ENCODE measurements around the gene CAMK2D.
A peak's percentile ranks its signal among the peaks of the same experiment; 100 is the strongest.

CAMK2D gene

GRCh38 chr4:113761620-113762185, at the start of gene CAMK2D:
CAMK2D (minus strand) TSS chr4:113761738; CDS start chr4:113761068, 670 bp downstream.
- TF ChIP-seq OSR1 (CRISPR knock-in tag; IDR thresholded peaks at IDR 0.05) (no peak), ZNF565 (CRISPR knock-in tag; conservative IDR thresholded peaks at IDR 0.05; ENCODE audit: low read depth) (no peak), GLIS3 (CRISPR knock-in tag; IDR thresholded peaks at IDR 0.05) (no peak), ISL1 (CRISPR knock-in tag; IDR thresholded peaks at IDR 0.05) (no peak), PATZ1 (CRISPR knock-in tag; IDR thresholded peaks at IDR 0.05; ENCODE audit: borderline replicate concordance) (peak; percentile 89), ARNTL (CRISPR knock-in tag; IDR thresholded peaks at IDR 0.05; ENCODE audit: borderline replicate concordance, low read depth) (no peak), PPARA (CRISPR knock-in tag; IDR thresholded peaks at IDR 0.05; ENCODE audit: borderline replicate concordance) (no peak), ZNF8 (CRISPR knock-in tag; IDR thresholded peaks at IDR 0.05) (no peak), ZNF70 (CRISPR knock-in tag; IDR thresholded peaks at IDR 0.05) (peak; percentile 6; the same call in 1 of the 2 replicates), ZFP3 (CRISPR knock-in tag; IDR thresholded peaks at IDR 0.05) (no peak)
- TF ChIP-seq, protein P1, sequence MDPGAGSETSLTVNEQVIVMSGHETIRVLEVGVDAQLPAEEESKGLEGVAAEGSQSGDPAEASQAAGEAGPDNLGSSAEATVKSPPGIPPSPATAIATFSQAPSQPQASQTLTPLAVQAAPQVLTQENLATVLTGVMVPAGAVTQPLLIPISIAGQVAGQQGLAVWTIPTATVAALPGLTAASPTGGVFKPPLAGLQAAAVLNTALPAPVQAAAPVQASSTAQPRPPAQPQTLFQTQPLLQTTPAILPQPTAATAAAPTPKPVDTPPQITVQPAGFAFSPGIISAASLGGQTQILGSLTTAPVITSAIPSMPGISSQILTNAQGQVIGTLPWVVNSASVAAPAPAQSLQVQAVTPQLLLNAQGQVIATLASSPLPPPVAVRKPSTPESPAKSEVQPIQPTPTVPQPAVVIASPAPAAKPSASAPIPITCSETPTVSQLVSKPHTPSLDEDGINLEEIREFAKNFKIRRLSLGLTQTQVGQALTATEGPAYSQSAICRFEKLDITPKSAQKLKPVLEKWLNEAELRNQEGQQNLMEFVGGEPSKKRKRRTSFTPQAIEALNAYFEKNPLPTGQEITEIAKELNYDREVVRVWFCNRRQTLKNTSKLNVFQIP (CRISPR knock-in tag; IDR thresholded peaks at IDR 0.05; ENCODE audit: borderline replicate concordance, low read depth) = no peak
- TF ChIP-seq, protein P2, sequence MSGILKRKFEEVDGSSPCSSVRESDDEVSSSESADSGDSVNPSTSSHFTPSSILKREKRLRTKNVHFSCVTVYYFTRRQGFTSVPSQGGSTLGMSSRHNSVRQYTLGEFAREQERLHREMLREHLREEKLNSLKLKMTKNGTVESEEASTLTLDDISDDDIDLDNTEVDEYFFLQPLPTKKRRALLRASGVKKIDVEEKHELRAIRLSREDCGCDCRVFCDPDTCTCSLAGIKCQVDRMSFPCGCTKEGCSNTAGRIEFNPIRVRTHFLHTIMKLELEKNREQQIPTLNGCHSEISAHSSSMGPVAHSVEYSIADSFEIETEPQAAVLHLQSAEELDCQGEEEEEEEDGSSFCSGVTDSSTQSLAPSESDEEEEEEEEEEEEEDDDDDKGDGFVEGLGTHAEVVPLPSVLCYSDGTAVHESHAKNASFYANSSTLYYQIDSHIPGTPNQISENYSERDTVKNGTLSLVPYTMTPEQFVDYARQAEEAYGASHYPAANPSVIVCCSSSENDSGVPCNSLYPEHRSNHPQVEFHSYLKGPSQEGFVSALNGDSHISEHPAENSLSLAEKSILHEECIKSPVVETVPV (CRISPR knock-in tag; IDR thresholded peaks at IDR 0.05) = no peak
- TF ChIP-seq, protein P3, sequence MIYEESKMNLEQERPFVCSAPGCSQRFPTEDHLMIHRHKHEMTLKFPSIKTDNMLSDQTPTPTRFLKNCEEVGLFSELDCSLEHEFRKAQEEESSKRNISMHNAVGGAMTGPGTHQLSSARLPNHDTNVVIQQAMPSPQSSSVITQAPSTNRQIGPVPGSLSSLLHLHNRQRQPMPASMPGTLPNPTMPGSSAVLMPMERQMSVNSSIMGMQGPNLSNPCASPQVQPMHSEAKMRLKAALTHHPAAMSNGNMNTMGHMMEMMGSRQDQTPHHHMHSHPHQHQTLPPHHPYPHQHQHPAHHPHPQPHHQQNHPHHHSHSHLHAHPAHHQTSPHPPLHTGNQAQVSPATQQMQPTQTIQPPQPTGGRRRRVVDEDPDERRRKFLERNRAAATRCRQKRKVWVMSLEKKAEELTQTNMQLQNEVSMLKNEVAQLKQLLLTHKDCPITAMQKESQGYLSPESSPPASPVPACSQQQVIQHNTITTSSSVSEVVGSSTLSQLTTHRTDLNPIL (CRISPR knock-in tag; IDR thresholded peaks at IDR 0.05; ENCODE audit: low read depth) = no peak
- TF ChIP-seq, protein P4, sequence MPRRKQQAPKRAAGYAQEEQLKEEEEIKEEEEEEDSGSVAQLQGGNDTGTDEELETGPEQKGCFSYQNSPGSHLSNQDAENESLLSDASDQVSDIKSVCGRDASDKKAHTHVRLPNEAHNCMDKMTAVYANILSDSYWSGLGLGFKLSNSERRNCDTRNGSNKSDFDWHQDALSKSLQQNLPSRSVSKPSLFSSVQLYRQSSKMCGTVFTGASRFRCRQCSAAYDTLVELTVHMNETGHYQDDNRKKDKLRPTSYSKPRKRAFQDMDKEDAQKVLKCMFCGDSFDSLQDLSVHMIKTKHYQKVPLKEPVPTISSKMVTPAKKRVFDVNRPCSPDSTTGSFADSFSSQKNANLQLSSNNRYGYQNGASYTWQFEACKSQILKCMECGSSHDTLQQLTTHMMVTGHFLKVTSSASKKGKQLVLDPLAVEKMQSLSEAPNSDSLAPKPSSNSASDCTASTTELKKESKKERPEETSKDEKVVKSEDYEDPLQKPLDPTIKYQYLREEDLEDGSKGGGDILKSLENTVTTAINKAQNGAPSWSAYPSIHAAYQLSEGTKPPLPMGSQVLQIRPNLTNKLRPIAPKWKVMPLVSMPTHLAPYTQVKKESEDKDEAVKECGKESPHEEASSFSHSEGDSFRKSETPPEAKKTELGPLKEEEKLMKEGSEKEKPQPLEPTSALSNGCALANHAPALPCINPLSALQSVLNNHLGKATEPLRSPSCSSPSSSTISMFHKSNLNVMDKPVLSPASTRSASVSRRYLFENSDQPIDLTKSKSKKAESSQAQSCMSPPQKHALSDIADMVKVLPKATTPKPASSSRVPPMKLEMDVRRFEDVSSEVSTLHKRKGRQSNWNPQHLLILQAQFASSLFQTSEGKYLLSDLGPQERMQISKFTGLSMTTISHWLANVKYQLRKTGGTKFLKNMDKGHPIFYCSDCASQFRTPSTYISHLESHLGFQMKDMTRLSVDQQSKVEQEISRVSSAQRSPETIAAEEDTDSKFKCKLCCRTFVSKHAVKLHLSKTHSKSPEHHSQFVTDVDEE (CRISPR knock-in tag; IDR thresholded peaks at IDR 0.05) = no peak
- peak; percentile 75 for ATAC-seq

DNA sequence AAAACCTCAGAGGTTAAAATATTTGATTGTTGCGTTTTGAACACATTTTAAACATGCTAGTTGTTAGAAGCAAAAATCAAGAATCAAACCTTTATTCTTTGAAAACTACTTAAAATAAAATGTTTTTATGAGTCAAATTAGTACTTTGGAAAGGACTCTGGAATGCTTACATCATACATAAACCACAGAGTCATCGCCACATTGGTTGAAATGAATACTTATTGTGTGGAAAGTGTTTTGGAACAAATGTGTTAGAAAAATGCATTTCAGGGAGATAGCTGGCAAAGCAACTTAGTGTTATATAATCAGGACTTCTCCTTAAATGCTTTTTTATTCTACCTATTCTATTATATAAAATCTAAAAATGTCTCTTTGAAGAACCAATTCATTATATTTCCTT, 49.4 kb upstream of the CAMK2D start:
- ATAC-seq = no peak
- TF ChIP-seq PATZ1 (CRISPR knock-in tag; IDR thresholded peaks at IDR 0.05; ENCODE audit: borderline replicate concordance) = no peak
- TF ChIP-seq ZFP3 (CRISPR knock-in tag; IDR thresholded peaks at IDR 0.05) = no peak
- TF ChIP-seq, protein P4 (CRISPR knock-in tag; IDR thresholded peaks at IDR 0.05) = no peak
- TF ChIP-seq, protein P1 (CRISPR knock-in tag; IDR thresholded peaks at IDR 0.05; ENCODE audit: borderline replicate concordance, low read depth) = no peak
- TF ChIP-seq OSR1 (CRISPR knock-in tag; IDR thresholded peaks at IDR 0.05) = no peak
- no peak for TF ChIP-seq ZC3H10 (CRISPR knock-in tag; IDR thresholded peaks at IDR 0.05)
- no peak for TF ChIP-seq BACH2 (CRISPR knock-in tag; IDR thresholded peaks at IDR 0.05; ENCODE audit: borderline replicate concordance)
- TF ChIP-seq ZNF8 (CRISPR knock-in tag; IDR thresholded peaks at IDR 0.05) = no peak
- TF ChIP-seq PPARA (CRISPR knock-in tag; IDR thresholded peaks at IDR 0.05; ENCODE audit: borderline replicate concordance) = no peak
- no peak for TF ChIP-seq ISL1 (CRISPR knock-in tag; IDR thresholded peaks at IDR 0.05)
- no peak for TF ChIP-seq GLIS3 (CRISPR knock-in tag; IDR thresholded peaks at IDR 0.05)
- TF ChIP-seq TOX (CRISPR knock-in tag; IDR thresholded peaks at IDR 0.05; ENCODE audit: borderline replicate concordance) = no peak
- no peak for TF ChIP-seq CSDC2 (CRISPR knock-in tag; IDR thresholded peaks at IDR 0.05)
- TF ChIP-seq, protein P2 (CRISPR knock-in tag; IDR thresholded peaks at IDR 0.05) = no peak
- TF ChIP-seq ESRRG (CRISPR knock-in tag; IDR thresholded peaks at IDR 0.05) = no peak
